ENCODE data around the gene RPS3. TPM values are rescaled to one million over a fixed set of nuclear protein-coding genes. Genes with fewer than 3 reads are reported as not detected.

RPS3 gene
- total RNA-seq, 4 donors from 2014 or later, result 572 to 979 (median 746) TPM

- intact Hi-C loops (cut with DNase I; ENCODE audit: low total_unique reads) (no loop called here), in situ Hi-C loops (cut with MboI; ENCODE audit: low sequenced_read_pairs in 4 of 4) (no loop called here)
- Histone ChIP-seq H3K4me1 (peaks cover 5 to 7% of the 10 kb centered on the region in 2 donors), H3K9me3 (no peaks in the 10 kb centered on the region), H3K27me3 (peaks cover 40 to 49% (median 40%) of the 10 kb centered on the region in 3 donors), H3K27ac (no peak overlapping the region), H3K36me3 (no peaks in the 10 kb centered on the region), H3K4me3 (peak overlapping the region in 2 of 4 donors; percentile 50 to 58)
- ATAC-seq, result no peak
- DNase-seq, result no peak
- TF ChIP-seq CTCF (IDR thresholded peaks at IDR 0.05 in 4 of 5, conservative IDR thresholded peaks at IDR 0.05 in 1 of 5), result no peak
- no peak for TF ChIP-seq POLR2A (IDR thresholded peaks at IDR 0.05)
Observed at GRCh38 chr11:75428989-75429640, 29.8 kb downstream of the RPS3 start.

- Histone ChIP-seq H3K4me1 (peaks cover 5 to 7% of the 10 kb centered on the region in 2 donors), H3K4me3 (peak overlapping the region in 2 of 4 donors; percentile 26 to 36), H3K27me3 (peaks cover 40 to 49% (median 40%) of the 10 kb centered on the region in 3 donors), H3K27ac (no peak overlapping the region), H3K36me3 (no peaks in the 10 kb centered on the region), H3K9me3 (no peaks in the 10 kb centered on the region)
- TF ChIP-seq POLR2A (IDR thresholded peaks at IDR 0.05) (no peak), CTCF (IDR thresholded peaks at IDR 0.05 in 4 of 5, conservative IDR thresholded peaks at IDR 0.05 in 1 of 5) (no peak)
- ATAC-seq, result no peak
- in situ Hi-C loops (cut with MboI; ENCODE audit: low sequenced_read_pairs in 4 of 4) (no loop called here), intact Hi-C loops (cut with DNase I; ENCODE audit: low total_unique reads) (no loop called here)
- DNase-seq, result no peak
Observed at GRCh38 chr11:75429641-75429901, 30.3 kb downstream of the RPS3 start.

- Histone ChIP-seq H3K27me3 (peaks cover 40 to 49% (median 40%) of the 10 kb centered on the region in 3 donors), H3K36me3 (no peaks in the 10 kb centered on the region), H3K4me1 (peaks cover 5 to 7% of the 10 kb centered on the region in 2 donors), H3K9me3 (no peaks in the 10 kb centered on the region), H3K4me3 (peak overlapping the region in 3 of 4 donors; percentile 28 to 53 (median 48)), H3K27ac (no peak overlapping the region)
- in situ Hi-C loops (cut with MboI; ENCODE audit: low sequenced_read_pairs in 4 of 4) (no loop called here), intact Hi-C loops (cut with DNase I; ENCODE audit: low total_unique reads) (no loop called here)
- ATAC-seq (peak; percentile 15 to 30), DNase-seq (peak in 1 of 2 donors; percentile 36)
- TF ChIP-seq POLR2A (IDR thresholded peaks at IDR 0.05), result no peak
- TF ChIP-seq CTCF (IDR thresholded peaks at IDR 0.05 in 4 of 5, conservative IDR thresholded peaks at IDR 0.05 in 1 of 5), result no peak
Observed at GRCh38 chr11:75429902-75430713, 30.8 kb downstream of the RPS3 start.

- Histone ChIP-seq H3K36me3 (no peaks in the 10 kb centered on the region), H3K4me3 (peak overlapping the region in 3 of 4 donors; percentile 28 to 53 (median 48)), H3K27me3 (peaks cover 40 to 49% (median 40%) of the 10 kb centered on the region in 3 donors), H3K9me3 (no peaks in the 10 kb centered on the region), H3K4me1 (peaks cover 5 to 7% of the 10 kb centered on the region in 2 donors), H3K27ac (no peak overlapping the region)
- in situ Hi-C loops (cut with MboI; ENCODE audit: low sequenced_read_pairs in 4 of 4), result no loop called here
- no peak for DNase-seq
- no peak for TF ChIP-seq CTCF (IDR thresholded peaks at IDR 0.05 in 4 of 5, conservative IDR thresholded peaks at IDR 0.05 in 1 of 5)
- no peak for TF ChIP-seq POLR2A (IDR thresholded peaks at IDR 0.05)
- ATAC-seq, result no peak
- intact Hi-C loops (cut with DNase I; ENCODE audit: low total_unique reads), result no loop called here
Observed at GRCh38 chr11:75430714-75431532, 31.6 kb downstream of the RPS3 start.
